ENCODE data around the gene CHCHD2.
"Not testable (repeated sequence)": the region's sequence is repeated elsewhere in the genome, so short reads cannot be mapped to it uniquely, and the experiment has no call there.

- not testable (repeated sequence) for TF ChIP-seq CTCF (IDR thresholded peaks at IDR 0.05; ENCODE audit: low read depth, low read length, poor library complexity, severe bottlenecking); EZH2phosphoT487 (IDR thresholded peaks at IDR 0.05; ENCODE audit: borderline replicate concordance, low read length)
These were observed 2.1 kb downstream of the CHCHD2 start for GRCh38 chr7:56104138-56104537.

Measured in DOHH2 (cell line).